A673 (cell line): Measurements from ENCODE around the gene PLLP. TPM values are rescaled to one million over a fixed set of nuclear protein-coding genes. Genes with fewer than 3 reads are reported as not detected.

Experiments used
- BruUV-seq: library from RNA; stranded (reverse); fragments of 400-500 nt; replicated peaks from 2 replicates; lab custom pipeline; 2021; lab: Mats Ljungman, UMichigan
- CTCF ChIA-PET: fragments of 300-600 bp; sonication (Branson Sonifier 250); formaldehyde crosslinking; loops from one replicate; lab custom pipeline; 2022; ENCODE audit warnings: antibody characterized with exemption; lab: Charles Lee
- POLR2A ChIA-PET: fragments of 300-600 bp; sonication (Branson Sonifier 250); formaldehyde crosslinking; loops from one replicate; lab custom pipeline; 2022; ENCODE audit warnings: antibody characterized with exemption; ENCODE audit not compliant: low non-redundant PET; lab: Charles Lee
- DNase-seq: peaks from one replicate; pipeline ENCODE4 v3.0.0-alpha.2; 2015; ENCODE audit warnings: low spot score
- H3K27ac ChIP-seq: fragments of 200-600 bp; sonication (generic); 2 replicates; pipeline ENCODE4 v1.5.1; 2016; ENCODE audit warnings: mixed run types, low read depth, mild to moderate bottlenecking, mixed read lengths, antibody characterized with exemption, low read length; ENCODE audit not compliant: poor library complexity, severe bottlenecking
- H3K27me3 ChIP-seq: fragments of 200-600 bp; sonication (generic); replicated peaks from 2 replicates; pipeline ENCODE4 v1.6.1; 2017; ENCODE audit warnings: mixed run types, low read depth, mild to moderate bottlenecking, mixed read lengths, antibody characterized with exemption, low read length; ENCODE audit not compliant: insufficient read depth, poor library complexity
- H3K36me3 ChIP-seq: fragments of 200-600 bp; sonication (generic); 2 replicates; pipeline ENCODE4 v1.6.1; 2016; ENCODE audit warnings: mixed run types, mild to moderate bottlenecking, mixed read lengths, antibody characterized with exemption, low read length; ENCODE audit not compliant: insufficient read depth, poor library complexity, severe bottlenecking
- H3K4me1 ChIP-seq: fragments of 200-600 bp; sonication (generic); 2 replicates; pipeline ENCODE4 v1.6.1; 2017; ENCODE audit warnings: mixed run types, mild to moderate bottlenecking, mixed read lengths, antibody characterized with exemption, low read length; ENCODE audit not compliant: insufficient read depth, poor library complexity, severe bottlenecking
- H3K4me3 ChIP-seq: fragments of 200-600 bp; sonication (generic); 2 replicates; pipeline ENCODE4 v1.5.1; 2016; ENCODE audit warnings: low read depth, mixed run types, mild to moderate bottlenecking, mixed read lengths, low read length; ENCODE audit not compliant: poor library complexity, severe bottlenecking
- H3K9me3 ChIP-seq: fragments of 200-600 bp; sonication (generic); 2 replicates; pipeline ENCODE4 v1.6.1; 2016; ENCODE audit warnings: mixed run types, low read depth, mild to moderate bottlenecking, mixed read lengths, antibody characterized with exemption, low read length; ENCODE audit not compliant: poor library complexity, severe bottlenecking
- CTCF ChIP-seq: fragments of 300-800, 200-600 bp; sonication (generic); conservative IDR thresholded peaks from 2 replicates; pipeline ENCODE4 v1.5.1; 2017; ENCODE audit warnings: low read depth, mild to moderate bottlenecking, antibody characterized with exemption, low read length, moderate library complexity, mixed read lengths
- EZH2 ChIP-seq: fragments of 200-600 bp; sonication (generic); IDR thresholded peaks from 2 replicates; pipeline ENCODE4 v1.6.1; 2017; ENCODE audit warnings: borderline replicate concordance, low read depth, mild to moderate bottlenecking, mixed read lengths, antibody characterized with exemption, low read length; ENCODE audit not compliant: poor library complexity, severe bottlenecking
- intact Hi-C: fragments of 100-400 bp; cut with micrococcal nuclease; formaldehyde crosslinking; loops from one replicate; pipeline ENCODE4 v1.10.0; 2022; ENCODE audit not compliant: unreplicated experiment
- total RNA-seq: library from RNA; stranded (reverse); gene quantifications from 2 replicates; pipeline ENCODE4 v1.2.3, GENCODE V29; 2021

The PLLP gene
- total RNA-seq, 1 experiment from 2014 or later: 1.1 TPM

GRCh38 chr16:57225978-57226377 lies 58.5 kb downstream of the PLLP start:
- Histone ChIP-seq H3K4me3 (no peak overlapping the region), H3K4me1 (no peaks in the 10 kb centered on the region), H3K36me3 (peaks cover 68% of the 10 kb centered on the region), H3K9me3 (no peaks in the 10 kb centered on the region), H3K27ac (no peak overlapping the region), H3K27me3 (no peaks in the 10 kb centered on the region)
- intact Hi-C loops: no loop called here
- TF ChIP-seq CTCF (no peak), EZH2 (no peak)
- BruUV-seq: no TSS peak
- POLR2A ChIA-PET: no interaction called here
- no peak for DNase-seq
- CTCF ChIA-PET: no interaction called here

- no peak for TF ChIP-seq EZH2
- no peak for TF ChIP-seq CTCF
- POLR2A ChIA-PET: interaction anchor here (0.6 kb wide), 1 partner anchor 85 kb away, joined by 5 read pairs; no protein-coding TSS in a partner anchor
- no TSS peak for BruUV-seq
- DNase-seq: no peak
- no peaks in the 10 kb centered on the region for H3K27me3 ChIP-seq
- H3K9me3 ChIP-seq: no peaks in the 10 kb centered on the region
- no peak overlapping the region for H3K27ac ChIP-seq
- intact Hi-C loops: no loop called here
- no peaks in the 10 kb centered on the region for H3K4me1 ChIP-seq
- H3K4me3 ChIP-seq: no peak overlapping the region
- CTCF ChIA-PET: no interaction called here
- H3K36me3 ChIP-seq: peaks cover 61% of the 10 kb centered on the region
Observed at GRCh38 chr16:57224651-57225335, 59.7 kb downstream of the PLLP start.

GRCh38 chr16:57223057-57223456 lies 61.4 kb downstream of the PLLP start:
- CTCF ChIA-PET: no interaction called here
- BruUV-seq: no TSS peak

More at GRCh38 chr16:57223057-57223456, 61.4 kb downstream of the PLLP start:
- TF ChIP-seq EZH2 (no peak), CTCF (no peak)
- POLR2A ChIA-PET: no interaction called here
- Histone ChIP-seq H3K27ac (no peak overlapping the region), H3K4me1 (no peaks in the 10 kb centered on the region), H3K4me3 (no peak overlapping the region), H3K36me3 (peaks cover 59% of the 10 kb centered on the region), H3K27me3 (no peaks in the 10 kb centered on the region), H3K9me3 (no peaks in the 10 kb centered on the region)
- intact Hi-C loops: no loop called here
- no peak for DNase-seq
